GM23248 (cell line): Measurements from ENCODE around the gene TSPAN32.

Experiments
- EZH2 ChIP-seq: fragments of 200-600 bp; sonication (generic); IDR thresholded peaks from 2 replicates; pipeline ENCODE4 v1.6.1; 2018; ENCODE audit warnings: antibody characterized with exemption, mild to moderate bottlenecking; ENCODE audit not compliant: insufficient read depth, poor library complexity, severe bottlenecking
- EZH2phosphoT487 ChIP-seq: fragments of 200-600 bp; sonication (generic); IDR thresholded peaks from 2 replicates; pipeline ENCODE4 v1.6.1; 2018; ENCODE audit warnings: antibody characterized with exemption, moderate library complexity, mild to moderate bottlenecking, low read depth; ENCODE audit not compliant: insufficient read depth

DNA sequence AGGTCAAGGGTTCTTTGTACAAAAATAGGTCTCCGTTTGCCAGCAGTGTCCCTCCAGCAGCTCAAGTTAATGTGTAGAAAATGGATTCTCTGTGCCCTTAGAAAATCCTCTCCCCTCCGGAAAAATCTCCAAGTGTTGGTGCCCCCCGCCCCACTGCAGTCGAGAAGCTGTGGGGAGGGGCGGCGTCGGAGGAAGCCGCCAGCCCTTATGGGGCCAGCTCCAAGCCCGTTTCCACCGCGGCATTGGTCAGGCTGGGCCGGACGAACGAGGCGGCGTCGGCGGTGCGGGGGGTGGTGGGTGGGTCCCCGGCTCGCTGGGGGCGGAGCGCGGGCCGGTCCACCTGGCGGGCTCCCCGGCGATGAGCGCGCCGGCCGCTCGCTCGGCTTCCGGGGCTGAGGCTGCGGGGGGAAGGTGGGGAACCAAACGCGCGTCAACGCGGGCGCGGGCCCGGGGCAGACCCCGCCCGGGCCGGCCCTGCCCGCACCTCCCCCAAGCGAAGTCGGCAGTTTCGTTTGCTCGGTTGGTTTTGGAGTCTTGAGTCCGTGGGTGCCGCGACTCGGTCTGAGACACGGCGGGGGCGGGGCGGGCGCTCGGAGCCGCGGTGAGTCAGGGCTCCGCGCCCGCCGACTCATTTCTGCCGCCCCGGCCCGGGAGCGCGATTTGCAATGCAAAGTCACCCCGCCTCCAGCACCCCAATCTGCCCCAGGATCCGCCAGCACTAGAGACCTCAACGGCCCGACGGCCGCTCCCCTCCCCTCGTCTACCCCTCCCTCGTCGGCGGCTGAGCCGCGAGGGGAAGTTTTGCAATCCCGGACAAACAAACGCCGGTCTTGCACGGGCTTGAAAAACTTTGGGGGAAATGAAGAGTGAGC lies 32.8 kb upstream of the TSPAN32 start:
- TF ChIP-seq EZH2 (peak; percentile 69), EZH2phosphoT487 (no peak)
